Measurements from ENCODE around the gene SEZ6L2.
"Not testable (repeated sequence)": the region's sequence is repeated elsewhere in the genome, so short reads cannot be mapped to it uniquely, and the experiment has no call there.

The SEZ6L2 gene

DNA sequence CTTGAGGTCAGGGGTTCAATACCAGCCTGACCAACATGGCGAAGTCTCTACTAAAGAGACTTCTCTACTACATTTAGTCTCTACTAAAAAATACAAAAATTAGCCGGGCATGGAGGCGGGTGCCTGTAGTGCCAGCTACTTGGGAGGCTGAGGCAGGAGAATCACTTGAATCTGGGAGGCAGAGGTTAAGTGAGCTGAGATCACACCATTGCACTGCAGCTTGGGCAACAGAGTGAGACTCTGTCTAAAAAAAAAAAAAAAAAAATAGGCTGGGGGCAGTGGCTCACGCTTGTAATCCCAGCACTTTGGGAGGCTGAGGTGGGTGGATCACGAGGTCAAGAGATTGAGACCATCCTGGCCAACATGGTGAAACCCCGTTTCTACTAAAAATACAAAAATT is 10.5 kb upstream of the SEZ6L2 start:
- DNase-seq = not testable (repeated sequence)

GRCh38 chr16:29909391-29909790 is 10.0 kb upstream of the SEZ6L2 start:
- no peak for DNase-seq

- DNase-seq = no peak
Measured at GRCh38 chr16:29908719-29909220, 9.4 kb upstream of the SEZ6L2 start.

DNA sequence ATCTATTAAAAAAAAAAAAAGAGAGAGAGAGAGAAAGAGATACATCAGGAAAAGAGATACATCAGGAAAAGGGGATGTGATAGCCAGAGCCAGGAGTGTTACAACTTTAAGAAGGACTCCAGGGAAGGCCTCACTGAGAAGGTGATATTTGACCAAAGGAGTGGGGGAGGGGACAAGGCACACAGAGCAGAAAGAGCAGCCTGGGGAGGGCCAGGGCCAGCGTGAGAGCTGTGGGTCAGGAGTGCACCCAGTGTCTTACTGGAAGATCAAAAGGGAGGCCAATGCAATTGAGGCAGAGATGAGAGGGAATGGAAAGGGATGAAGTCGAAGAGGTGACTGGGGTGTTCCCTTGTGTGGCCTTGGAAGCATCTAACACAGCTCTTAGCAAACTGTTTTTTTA is 8.6 kb upstream of the SEZ6L2 start:
- no peak for DNase-seq

GRCh38 chr16:29906520-29907244 is 7.3 kb upstream of the SEZ6L2 start:
- DNase-seq = no peak

- DNase-seq = no peak
Measured at GRCh38 chr16:29905668-29906067, 6.3 kb upstream of the SEZ6L2 start.

GRCh38 chr16:29904947-29905346 is 5.6 kb upstream of the SEZ6L2 start:
- DNase-seq = no peak

GRCh38 chr16:29903590-29903989 is 4.2 kb upstream of the SEZ6L2 start:
- DNase-seq = no peak

GRCh38 chr16:29901607-29901945 is 2.2 kb upstream of the SEZ6L2 start:
- DNase-seq = no peak

DNA sequence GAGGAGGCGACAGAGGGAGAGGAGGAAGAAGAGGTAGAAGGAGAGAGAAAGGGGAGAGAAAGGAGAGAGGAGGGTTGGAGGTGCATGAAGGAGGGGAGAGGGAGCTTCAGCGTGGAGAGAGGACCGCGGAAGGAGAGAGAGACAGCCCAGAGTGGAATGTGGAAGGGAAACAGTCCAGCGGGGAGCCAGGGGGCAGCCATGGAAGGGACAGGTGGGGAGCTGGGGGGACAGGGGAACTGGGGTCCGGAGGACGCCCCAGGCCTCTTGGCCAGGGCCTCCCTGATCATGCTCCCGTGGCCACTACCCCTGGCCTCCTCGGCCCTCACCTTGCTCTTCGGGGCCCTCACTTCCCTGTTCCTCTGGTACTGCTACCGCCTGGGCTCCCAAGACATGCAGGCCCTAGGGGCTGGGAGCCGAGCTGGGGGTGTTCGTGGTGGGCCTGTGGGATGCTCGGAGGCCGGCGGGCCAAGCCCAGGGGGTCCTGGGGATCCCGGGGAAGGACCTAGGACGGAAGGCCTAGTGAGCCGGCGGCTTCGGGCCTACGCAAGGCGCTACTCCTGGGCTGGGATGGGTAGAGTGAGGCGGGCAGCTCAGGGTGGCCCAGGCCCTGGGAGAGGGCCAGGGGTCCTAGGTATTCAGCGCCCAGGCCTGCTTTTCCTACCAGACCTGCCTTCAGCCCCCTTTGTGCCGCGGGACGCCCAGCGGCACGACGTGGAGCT is 1.7 kb upstream of the SEZ6L2 start:
- no peak for DNase-seq

DNA sequence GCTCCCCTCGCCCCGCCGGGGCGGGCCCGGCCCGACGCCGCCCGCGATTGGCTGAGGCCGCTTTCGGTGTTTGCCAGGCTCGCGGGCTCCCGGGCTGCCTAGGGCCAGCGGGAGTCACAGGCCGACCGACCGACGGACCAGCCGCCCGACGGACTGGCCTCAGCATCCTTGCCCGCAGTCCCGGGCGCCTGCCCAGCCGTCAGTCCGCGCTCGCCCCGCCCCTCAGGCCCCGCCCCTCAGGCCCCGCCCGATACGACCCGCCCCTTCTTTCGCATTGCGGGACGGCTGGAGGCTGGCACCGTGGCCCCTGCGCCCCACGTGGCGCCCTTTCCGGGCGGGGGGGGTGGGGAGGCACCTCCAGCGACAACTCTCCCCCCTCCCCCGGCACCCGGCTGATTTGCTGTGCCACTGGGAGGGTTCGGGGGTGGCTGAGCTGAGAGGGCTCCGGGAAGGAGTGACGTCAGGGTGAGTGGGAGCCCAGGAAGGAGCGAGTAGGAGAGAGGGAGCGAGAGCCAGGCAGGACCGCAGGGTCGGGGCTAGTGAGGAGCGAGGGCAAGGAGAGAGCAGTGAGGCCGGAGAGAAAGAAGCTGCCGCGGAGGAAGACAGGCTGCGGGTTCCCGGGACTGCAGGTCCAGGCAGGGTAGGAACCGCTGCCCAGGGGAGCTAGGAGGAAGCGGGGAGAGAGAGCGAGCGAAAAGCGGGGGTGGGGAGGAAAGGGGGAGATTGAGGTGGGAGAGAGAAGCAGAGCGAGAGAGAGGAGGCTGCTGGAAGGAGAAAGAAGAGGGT is 945 bp upstream of the SEZ6L2 start, which contains the start of gene ASPHD1:
Gene ASPHD1 (plus strand): TSS at position 387 of the 786 bp plus-strand sequence. CDS start 484 bp downstream, outside the sequence.
- DNase-seq = peak; percentile 80

GRCh38 chr16:29898804-29899515 is 390 bp downstream of the SEZ6L2 start:
- DNase-seq = no peak

- no peak for DNase-seq
Measured at GRCh38 chr16:29898135-29898803, 1.1 kb downstream of the SEZ6L2 start.

DNA sequence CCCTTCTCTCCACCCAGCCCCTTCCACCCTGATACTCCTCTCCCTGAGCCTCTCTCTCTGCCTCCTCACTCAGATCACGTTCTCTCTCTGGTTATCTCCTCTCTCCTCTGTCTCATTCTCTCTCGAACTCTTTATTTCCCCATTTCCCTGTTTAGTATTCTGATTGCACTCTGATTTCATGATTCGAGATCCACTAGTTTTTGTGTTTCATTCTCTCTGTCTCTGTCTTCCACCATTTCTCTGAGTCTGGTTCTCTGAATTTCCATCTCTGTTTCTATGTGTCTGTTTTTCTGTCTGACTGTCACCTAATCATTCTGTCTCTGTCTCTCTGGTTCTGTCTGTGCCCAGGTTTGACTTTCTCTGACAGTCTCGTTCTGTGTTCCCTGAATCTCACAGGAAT is 2.0 kb downstream of the SEZ6L2 start:
- DNase-seq = no peak

DNA sequence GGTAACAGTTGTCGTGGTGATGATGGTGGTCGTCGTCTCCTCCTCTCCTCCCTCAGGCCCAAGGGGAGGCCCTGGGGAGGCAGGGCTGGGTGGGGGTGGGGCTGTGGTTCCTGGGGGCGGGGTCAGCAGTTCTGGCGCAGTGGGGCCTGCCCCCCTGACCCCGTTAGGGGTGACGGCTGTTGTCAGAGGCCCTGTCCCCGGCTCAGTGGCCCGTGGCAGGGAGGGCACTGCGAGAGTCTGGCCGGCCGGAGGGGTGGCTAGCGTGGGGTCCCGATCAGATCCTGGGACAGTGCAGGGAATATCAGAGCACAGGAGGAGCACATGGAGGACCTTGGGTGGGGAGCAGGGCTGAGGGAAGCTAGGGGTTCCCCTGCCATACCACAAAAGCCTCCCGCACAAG is 2.5 kb downstream of the SEZ6L2 start:
- DNase-seq = no peak

- no peak for DNase-seq
Measured at GRCh38 chr16:29894352-29894751, 5.0 kb downstream of the SEZ6L2 start.

- DNase-seq = no peak
Measured at GRCh38 chr16:29893553-29893952, 5.8 kb downstream of the SEZ6L2 start.

DNA sequence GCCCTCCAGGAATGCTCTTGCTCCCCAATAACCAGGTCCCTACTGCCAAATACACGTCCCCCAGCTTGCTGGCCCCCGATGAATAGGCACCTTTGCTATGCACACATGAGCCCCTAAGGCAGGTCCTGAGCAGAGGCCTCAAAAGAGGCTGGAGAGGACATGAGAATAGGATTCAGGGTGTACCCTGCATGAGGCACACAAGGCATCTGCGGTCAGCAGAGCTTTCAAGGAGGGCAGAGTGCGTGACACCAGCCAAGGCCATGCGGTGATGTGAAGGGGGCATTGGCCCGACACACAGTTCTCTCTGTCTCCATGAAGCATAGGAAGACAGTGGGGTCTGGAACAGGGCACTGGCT is 6.9 kb downstream of the SEZ6L2 start:
- no peak for DNase-seq

DNA sequence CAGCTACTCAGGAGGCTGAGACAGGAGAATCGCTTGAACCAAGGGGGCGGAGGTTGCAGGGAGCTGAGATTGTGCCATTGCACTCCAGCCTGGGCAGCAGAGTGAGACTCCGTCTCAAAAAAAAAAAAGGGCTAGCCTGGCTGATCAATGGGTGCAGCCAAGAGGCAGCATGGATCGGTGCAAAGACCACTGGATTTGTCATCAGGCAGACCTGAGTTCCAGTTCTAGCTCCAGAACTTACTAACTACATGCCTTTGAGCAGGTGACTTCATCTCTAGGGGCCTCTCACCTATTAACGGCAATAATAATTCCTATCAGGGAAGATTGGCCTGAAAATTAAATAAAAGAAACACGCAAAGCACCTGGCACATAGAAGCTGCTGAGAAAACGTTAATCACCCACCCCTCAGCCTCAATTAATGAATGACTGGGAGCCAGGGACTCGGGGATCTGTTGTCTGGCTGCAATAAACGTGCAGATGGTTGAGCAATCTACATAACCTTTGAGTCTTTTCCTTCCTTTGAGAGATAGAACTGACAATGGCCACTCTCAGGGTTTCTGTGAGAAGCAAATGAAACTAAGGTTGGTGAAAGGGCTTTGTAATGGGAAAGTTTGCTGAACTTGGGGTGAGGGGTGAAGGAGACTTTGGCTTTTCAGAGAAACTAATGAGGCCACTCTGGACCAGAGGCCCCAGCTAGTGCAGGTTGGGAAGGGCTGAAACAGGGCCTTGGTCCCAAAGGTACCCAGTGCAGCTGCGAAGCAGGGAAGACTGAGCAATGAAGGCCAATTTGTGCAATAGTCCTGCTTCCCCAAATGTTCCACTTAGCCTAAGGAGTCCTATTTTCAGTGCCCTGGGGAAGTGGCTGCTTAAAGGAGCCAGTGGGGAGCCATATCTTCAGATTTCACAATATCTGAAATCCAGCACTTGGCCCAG is 7.6 kb downstream of the SEZ6L2 start:
- no peak for DNase-seq

- DNase-seq = not testable (repeated sequence)
Measured at GRCh38 chr16:29889372-29889771, 10.0 kb downstream of the SEZ6L2 start.

- DNase-seq = no peak
Measured at GRCh38 chr16:29883987-29884386, 15.4 kb downstream of the SEZ6L2 start.
